SJCRH30 (cell line): ENCODE measurements around the gene OR2AJ1. TPM values are rescaled to one million over a fixed set of nuclear protein-coding genes. Genes with fewer than 3 reads are reported as not detected.
"Not testable (repeated sequence)": the region's sequence is repeated elsewhere in the genome, so short reads cannot be mapped to it uniquely, and the experiment has no call there.

Experiments used
- DNase-seq, 2 experiments: peaks; one replicate each; pipeline ENCODE4 v3.0.0-alpha.2; 2015 to 2020
- H3K27ac ChIP-seq: fragments of 250-450 bp; sonication (Bioruptor Pico); 2 replicates; pipeline ENCODE4 v1.5.1; 2020; ENCODE audit warnings: mild to moderate bottlenecking, moderate library complexity
- H3K27me3 ChIP-seq: fragments of 250-450 bp; sonication (Bioruptor Pico); 2 replicates; pipeline ENCODE4 v1.5.1; 2020; ENCODE audit warnings: mild to moderate bottlenecking, moderate library complexity
- H3K36me3 ChIP-seq: fragments of 250-450 bp; sonication (Bioruptor Pico); 2 replicates; pipeline ENCODE4 v1.5.1; 2020; ENCODE audit warnings: mild to moderate bottlenecking, moderate library complexity
- H3K4me1 ChIP-seq: fragments of 250-450 bp; sonication (Bioruptor Pico); 2 replicates; pipeline ENCODE4 v1.5.1; 2020; ENCODE audit warnings: mild to moderate bottlenecking, moderate library complexity
- H3K4me3 ChIP-seq: fragments of 250-450 bp; sonication (Bioruptor Pico); 2 replicates; pipeline ENCODE4 v1.5.1; 2020; ENCODE audit warnings: mild to moderate bottlenecking, moderate library complexity
- H3K9me3 ChIP-seq: fragments of 250-450 bp; sonication (Bioruptor Pico); replicated peaks from 2 replicates; pipeline ENCODE4 v1.5.1; 2020; ENCODE audit warnings: mild to moderate bottlenecking, moderate library complexity
- total RNA-seq: library from RNA; depleted of rRNA; stranded (reverse); fragments of >200 nt; shearing (Covaris generic); gene quantifications from 2 replicates; pipeline ENCODE4 v1.2.3, GENCODE V29; 2014; rRNA removed

The OR2AJ1 gene
- total RNA-seq, 1 experiment from 2014 or later = not detected

DNA sequence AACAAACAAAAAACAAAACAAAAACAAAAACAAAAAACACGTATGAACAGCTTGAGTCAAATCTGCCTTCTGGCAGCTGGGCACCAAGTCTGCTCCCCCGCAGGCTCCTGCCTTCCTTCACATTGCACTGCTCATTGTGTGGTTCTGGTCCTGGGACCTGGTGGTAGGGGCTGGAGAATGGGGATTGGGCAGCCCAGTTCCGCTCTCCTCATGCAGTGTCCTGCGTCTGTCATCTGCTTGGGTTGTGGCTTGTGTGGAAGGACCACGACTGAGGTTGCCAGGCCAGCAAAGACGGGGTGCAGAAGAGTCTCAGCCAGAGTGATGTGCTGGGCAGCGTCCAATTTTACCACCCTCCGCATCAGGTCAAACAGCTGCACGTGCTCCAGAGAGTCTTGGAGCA lies 11.1 kb downstream of the OR2AJ1 start:
- no peaks in the 10 kb centered on the region for H3K9me3 ChIP-seq
- H3K27ac ChIP-seq = no peak overlapping the region
- no peak overlapping the region for H3K4me3 ChIP-seq
- no peaks in the 10 kb centered on the region for H3K36me3 ChIP-seq
- no peaks in the 10 kb centered on the region for H3K4me1 ChIP-seq
- no peaks in the 10 kb centered on the region for H3K27me3 ChIP-seq
- DNase-seq = no peak

DNA sequence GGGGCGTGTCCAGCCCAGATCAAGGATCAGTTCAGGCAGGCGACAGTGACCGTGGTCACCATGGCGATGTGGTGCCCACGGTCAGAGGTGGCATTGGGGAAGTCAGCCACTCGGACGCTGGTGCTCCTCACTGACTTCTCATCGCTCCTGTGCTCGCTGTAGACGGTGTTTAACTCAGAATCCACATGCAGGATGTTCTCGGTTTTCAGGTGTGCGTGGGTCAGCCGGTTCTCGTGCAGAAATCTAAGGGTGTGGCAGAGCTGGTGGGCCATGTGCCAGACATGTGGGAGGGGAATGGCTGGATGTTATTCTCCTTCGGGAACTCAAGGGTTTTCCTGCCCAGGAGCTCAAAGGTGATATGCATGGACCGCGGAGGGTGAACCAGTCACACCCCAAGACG lies 11.7 kb downstream of the OR2AJ1 start:
- no peaks in the 10 kb centered on the region for H3K9me3 ChIP-seq
- H3K36me3 ChIP-seq = no peaks in the 10 kb centered on the region
- no peak overlapping the region for H3K4me3 ChIP-seq
- no peaks in the 10 kb centered on the region for H3K27me3 ChIP-seq
- H3K27ac ChIP-seq = no peak overlapping the region
- no peaks in the 10 kb centered on the region for H3K4me1 ChIP-seq
- DNase-seq = no peak

DNA sequence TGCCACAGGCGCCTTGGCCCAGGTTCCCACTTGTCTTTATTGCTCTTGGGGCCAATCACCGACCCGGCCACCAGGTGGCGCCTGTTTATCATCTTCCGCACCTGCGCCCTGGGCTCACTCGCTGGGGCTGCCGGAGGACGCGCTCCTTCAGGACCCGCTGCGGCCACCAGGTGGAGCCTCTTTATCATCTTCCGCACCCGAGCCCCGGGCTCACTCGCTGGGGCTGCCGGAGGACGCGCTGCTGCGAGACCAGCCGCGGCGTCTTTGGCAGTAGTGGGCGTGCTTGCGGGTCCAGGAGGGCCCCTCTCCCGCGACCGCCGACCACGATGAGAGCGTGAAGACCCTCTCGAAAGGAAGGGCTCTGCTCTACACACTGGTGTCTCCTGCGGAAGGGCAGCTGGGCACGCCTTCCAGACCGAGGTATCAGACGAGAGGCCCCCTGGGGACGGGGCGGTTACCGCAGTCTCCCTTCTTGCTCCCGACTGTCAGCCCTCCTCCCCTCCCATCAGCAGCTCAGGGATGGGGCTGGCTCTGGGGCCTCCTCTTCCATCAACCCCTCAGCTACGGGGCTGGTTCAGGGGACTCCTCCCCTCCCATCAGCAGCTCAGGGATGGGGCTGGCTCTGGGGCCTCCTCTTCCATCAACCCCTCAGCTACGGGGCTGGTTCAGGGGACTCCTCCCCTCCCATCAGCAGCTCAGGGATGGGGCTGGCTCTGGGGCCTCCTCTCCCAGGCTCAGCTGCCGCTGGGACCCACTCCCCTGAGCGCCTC lies 12.5 kb downstream of the OR2AJ1 start:
- not testable (repeated sequence) for H3K4me3 ChIP-seq, H3K4me1 ChIP-seq, H3K27ac ChIP-seq, H3K9me3 ChIP-seq, H3K36me3 ChIP-seq, H3K27me3 ChIP-seq
- peak; percentile 10 to 21 for DNase-seq

DNA sequence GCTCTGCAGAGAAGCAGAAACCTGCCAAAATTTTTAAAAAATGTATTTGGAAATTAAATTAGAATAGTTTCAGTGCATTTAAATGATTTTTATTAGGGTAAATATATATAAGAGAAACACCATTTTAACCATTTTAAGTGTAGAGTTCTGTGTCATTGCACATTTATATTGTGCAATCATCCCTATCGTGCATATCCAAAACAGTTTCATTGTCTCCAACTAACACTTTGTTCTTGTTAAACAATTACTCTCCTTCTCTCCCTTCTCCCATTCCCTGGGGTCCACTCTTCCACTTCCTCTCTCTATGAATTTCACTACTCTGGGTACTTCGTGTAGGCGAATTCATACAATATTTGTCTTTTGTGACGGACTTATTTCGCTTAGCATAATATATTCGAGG lies 17.9 kb downstream of the OR2AJ1 start:
- Histone ChIP-seq H3K36me3 (no peaks in the 10 kb centered on the region), H3K4me3 (no peak overlapping the region), H3K4me1 (no peaks in the 10 kb centered on the region), H3K27me3 (no peaks in the 10 kb centered on the region), H3K27ac (no peak overlapping the region), H3K9me3 (no peaks in the 10 kb centered on the region)
- DNase-seq = no peak

DNA sequence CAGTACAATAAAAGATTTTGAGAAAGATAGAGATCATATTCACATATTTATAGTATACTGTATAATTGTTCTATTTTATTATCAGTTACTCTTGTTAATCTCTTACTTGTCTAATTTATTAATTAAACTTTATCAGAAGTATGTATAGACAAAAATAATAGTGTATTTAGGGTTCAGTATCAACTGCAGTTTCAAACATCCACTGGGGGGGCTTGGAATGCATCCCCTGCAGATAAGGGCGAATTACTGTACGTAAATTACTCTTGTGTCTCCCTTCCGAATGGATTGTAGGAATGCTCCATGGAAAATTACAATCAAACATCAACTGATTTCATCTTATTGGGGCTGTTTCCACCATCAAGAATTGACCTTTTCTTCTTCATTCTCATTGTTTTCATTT lies 23.9 kb downstream of the OR2AJ1 start, which contains the start of gene OR2L8:
OR2L8 (plus strand) TSS at position 301 of the 400 bp plus-strand sequence; CDS start at position 301, 0 bp downstream.
- no peak for DNase-seq
- H3K27ac ChIP-seq = no peak within 1 kb of the TSS
- no peaks in the 10 kb centered on the region for H3K4me1 ChIP-seq
- H3K27me3 ChIP-seq = no peaks in the 10 kb centered on the region
- H3K36me3 ChIP-seq = no peaks in the 10 kb centered on the region
- H3K9me3 ChIP-seq = no peaks in the 10 kb centered on the region
- H3K4me3 ChIP-seq = no peak within 1 kb of the TSS

DNA sequence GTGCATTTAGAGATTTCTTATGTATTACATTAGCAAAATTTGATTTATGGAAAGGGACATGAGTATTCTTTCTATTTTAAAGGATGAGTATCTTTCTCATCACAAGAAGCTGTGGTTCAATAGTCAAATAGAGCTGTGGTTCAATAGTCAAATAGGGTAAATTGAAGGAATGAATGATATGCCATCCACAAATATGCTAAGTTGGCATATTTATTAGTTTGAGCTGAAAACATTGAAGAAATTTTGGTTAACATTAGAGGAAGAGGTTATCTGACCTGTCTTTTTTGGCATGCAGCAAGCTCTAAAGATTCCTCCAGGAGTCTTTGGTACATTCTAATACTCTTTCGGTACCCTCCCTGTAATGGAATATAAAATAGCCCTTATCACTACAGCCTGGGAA lies 28.7 kb downstream of the OR2AJ1 start:
- Histone ChIP-seq H3K4me3 (no peak overlapping the region), H3K27me3 (no peaks in the 10 kb centered on the region), H3K36me3 (no peaks in the 10 kb centered on the region), H3K4me1 (no peaks in the 10 kb centered on the region), H3K27ac (no peak overlapping the region), H3K9me3 (no peaks in the 10 kb centered on the region)
- no peak for DNase-seq

DNA sequence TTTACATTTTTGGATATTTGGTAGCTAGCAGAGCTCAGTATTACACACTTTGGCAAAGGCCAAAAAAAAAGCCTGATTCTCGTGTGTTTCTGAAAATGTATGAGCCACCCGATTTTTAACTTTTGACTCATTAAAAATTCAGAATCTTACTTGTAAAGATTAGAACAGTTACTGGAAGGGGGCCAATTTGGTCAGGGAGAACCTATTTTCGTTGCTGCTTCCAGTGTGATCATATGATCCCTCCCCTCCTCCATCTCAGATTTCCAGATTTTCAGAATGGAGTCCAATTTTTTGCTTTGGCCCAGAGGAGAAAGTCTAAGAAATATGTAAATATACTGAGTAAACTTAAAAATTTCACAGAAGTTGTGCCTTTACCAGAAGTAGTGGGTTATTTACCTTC lies 37.1 kb downstream of the OR2AJ1 start:
- H3K27me3 ChIP-seq = no peaks in the 10 kb centered on the region
- no peaks in the 10 kb centered on the region for H3K9me3 ChIP-seq
- H3K36me3 ChIP-seq = no peaks in the 10 kb centered on the region
- H3K4me3 ChIP-seq = no peak overlapping the region
- no peak overlapping the region for H3K27ac ChIP-seq
- DNase-seq = peak in 1 of 2 experiments; percentile 11
- H3K4me1 ChIP-seq = no peaks in the 10 kb centered on the region

DNA sequence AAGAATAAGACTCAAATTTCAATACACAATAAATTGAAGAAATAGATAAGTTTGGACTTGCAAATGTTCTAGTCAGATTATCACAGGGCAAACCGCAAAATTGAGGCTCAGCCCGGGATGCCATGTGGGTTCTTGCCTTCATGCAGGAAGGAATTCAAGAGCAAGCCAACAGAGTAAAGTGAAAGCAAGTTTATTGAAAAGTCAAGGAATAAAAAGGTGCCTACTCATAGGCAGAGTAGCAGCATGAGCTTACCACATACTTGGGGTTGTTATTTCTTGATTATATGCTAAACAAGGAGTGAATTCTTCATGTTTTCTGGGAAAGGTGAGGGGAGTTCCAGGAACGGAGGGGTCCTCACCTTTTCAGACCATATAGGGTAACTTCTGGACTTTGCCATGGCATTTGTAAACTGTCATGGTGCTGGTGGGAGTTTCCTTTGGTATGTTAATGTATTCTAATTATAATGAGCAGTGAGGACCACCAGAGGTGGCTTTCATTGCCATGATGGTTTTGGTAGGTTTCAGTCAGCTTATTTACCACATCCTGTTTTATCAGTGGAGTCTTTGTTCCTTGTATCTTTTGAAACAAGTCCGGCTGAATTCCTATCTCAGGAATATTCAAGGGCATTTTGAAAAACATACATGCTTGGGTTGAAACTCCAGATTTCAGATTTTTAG lies 38.4 kb downstream of the OR2AJ1 start:
- peak in 1 of 2 experiments; percentile 3 for DNase-seq
- no peaks in the 10 kb centered on the region for H3K9me3 ChIP-seq
- no peaks in the 10 kb centered on the region for H3K27me3 ChIP-seq
- no peaks in the 10 kb centered on the region for H3K4me1 ChIP-seq
- H3K36me3 ChIP-seq = no peaks in the 10 kb centered on the region
- no peak overlapping the region for H3K27ac ChIP-seq
- no peak overlapping the region for H3K4me3 ChIP-seq

DNA sequence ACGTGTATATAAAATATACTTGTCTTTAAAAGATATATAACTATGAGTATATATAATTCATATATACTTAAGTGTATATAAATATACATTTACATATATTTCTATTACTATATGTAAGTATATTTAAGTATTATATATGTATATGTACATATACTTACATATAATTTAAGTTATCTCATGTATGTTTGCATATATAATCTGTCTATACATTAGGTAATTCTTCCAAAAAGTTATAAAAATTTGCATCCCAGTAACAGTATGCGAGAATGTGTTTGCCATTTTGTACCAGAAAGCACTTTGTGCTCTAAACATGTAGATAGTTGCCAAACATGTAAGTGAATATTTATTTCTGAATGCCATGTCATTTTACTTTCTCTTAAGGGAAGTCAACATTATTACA lies 40.2 kb downstream of the OR2AJ1 start, which contains the start of gene OR2AK2:
OR2AK2 (plus strand) TSS at position 301 of the 400 bp plus-strand sequence. CDS start 144 bp downstream, outside the sequence.
- no peak for DNase-seq
- H3K27me3 ChIP-seq = no peaks in the 10 kb centered on the region

DNA sequence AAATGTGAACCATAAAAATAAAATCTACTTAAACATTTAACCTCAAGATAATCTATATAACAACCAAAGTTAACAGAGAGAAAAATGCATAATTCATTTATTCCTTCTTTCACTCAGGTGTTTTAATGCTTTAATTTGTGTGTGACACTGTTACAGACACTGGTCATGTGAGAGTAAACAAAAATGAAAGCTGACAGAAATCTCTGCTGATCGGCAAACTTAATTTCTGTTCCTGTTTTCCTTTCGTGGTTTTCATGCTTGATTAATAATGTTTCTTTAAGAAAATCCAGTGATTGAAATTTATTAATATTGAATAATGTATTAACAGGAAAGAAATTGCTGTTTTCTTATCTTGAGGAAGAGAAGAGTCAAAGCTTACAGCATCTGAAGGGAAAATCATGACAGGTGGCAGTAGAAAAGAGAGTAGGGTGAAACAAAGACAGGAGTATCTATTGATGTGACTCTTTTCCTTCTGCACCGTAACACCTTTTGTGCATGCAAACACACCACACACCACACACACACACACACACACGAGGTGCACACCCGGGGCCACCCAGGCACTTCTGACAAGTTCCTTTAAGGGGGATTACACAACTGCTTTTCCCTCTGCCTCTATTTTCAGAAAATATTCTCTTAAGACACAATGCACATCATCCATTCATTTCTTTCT lies 42.0 kb downstream of the OR2AJ1 start:
- no peak overlapping the region for H3K4me3 ChIP-seq
- H3K9me3 ChIP-seq = no peaks in the 10 kb centered on the region
- no peak for DNase-seq
- H3K36me3 ChIP-seq = no peaks in the 10 kb centered on the region
- H3K4me1 ChIP-seq = no peaks in the 10 kb centered on the region
- no peaks in the 10 kb centered on the region for H3K27me3 ChIP-seq
- no peak overlapping the region for H3K27ac ChIP-seq

More for the DNA sequence above, 40.2 kb downstream of the OR2AJ1 start, which contains the start of gene OR2AK2:
- Histone ChIP-seq H3K4me1 (no peaks in the 10 kb centered on the region), H3K36me3 (no peaks in the 10 kb centered on the region), H3K9me3 (no peaks in the 10 kb centered on the region), H3K27ac (no peak within 1 kb of the TSS), H3K4me3 (no peak within 1 kb of the TSS)

Other genes with a start within 250 kb of the OR2AJ1 start
- not detected in 2 replicates for gene OR13G1, start 245.2 kb upstream of the OR2AJ1 start, total RNA-seq
- not detected in 2 replicates for gene OR6F1, start 208.2 kb upstream of the OR2AJ1 start, total RNA-seq
- not detected in 2 replicates for gene OR14K1, start 186.3 kb upstream of the OR2AJ1 start, total RNA-seq
- gene OR14A2, start 176.7 kb upstream of the OR2AJ1 start, total RNA-seq = not detected in 2 replicates
- gene OR1C1, start 164.3 kb upstream of the OR2AJ1 start, total RNA-seq = not detected in 2 replicates
- gene OR14A16, start 100.8 kb upstream of the OR2AJ1 start, total RNA-seq = not detected in 2 replicates
- not detected in 2 replicates for gene OR11L1, start 83.0 kb upstream of the OR2AJ1 start, total RNA-seq
- gene TRIM58, start 67.7 kb upstream of the OR2AJ1 start, total RNA-seq = not detected in 2 replicates
- not detected in 2 replicates for gene OR2W3, start 29.3 kb upstream of the OR2AJ1 start, total RNA-seq
- not detected in 2 replicates for gene OR2T8, start 4.6 kb upstream of the OR2AJ1 start, total RNA-seq
- not detected in 2 replicates for gene OR2L8, start 24.0 kb downstream of the OR2AJ1 start, total RNA-seq
- gene OR2AK2, start 40.3 kb downstream of the OR2AJ1 start, total RNA-seq = not detected in 2 replicates
- gene OR2L5, start 88.8 kb downstream of the OR2AJ1 start, total RNA-seq = not detected in 2 replicates
- not detected in 2 replicates for gene OR2L2, start 105.2 kb downstream of the OR2AJ1 start, total RNA-seq
- gene OR2L3, start 121.9 kb downstream of the OR2AJ1 start, total RNA-seq = not detected in 2 replicates
- gene OR2L13, start 170.3 kb downstream of the OR2AJ1 start, total RNA-seq = not detected in 2 replicates
- gene OR2M5, start 220.3 kb downstream of the OR2AJ1 start, total RNA-seq = not detected in 2 replicates
- gene OR2M2, start 249.9 kb downstream of the OR2AJ1 start, total RNA-seq = not detected in 2 replicates